Measurements from ENCODE around the gene ZNF681.

Gene ZNF681

GRCh38 chr19:23774106-23774505, 15.4 kb upstream of the ZNF681 start:
- no peaks in the 10 kb centered on the region for H3K27me3 ChIP-seq (ENCODE audit: insufficient read depth, insufficient read length)
- DNase-seq (ENCODE audit: low read depth, low spot score), result no peak
- no peaks in the 10 kb centered on the region for H3K36me3 ChIP-seq (ENCODE audit: insufficient read depth, insufficient read length, low read length)
- H3K9ac ChIP-seq (ENCODE audit: insufficient read length, low read depth), result no peak overlapping the region
- H3K4me1 ChIP-seq (ENCODE audit: insufficient read depth, insufficient read length), result no peaks in the 10 kb centered on the region
- TF ChIP-seq YY1 (IDR thresholded peaks at IDR 0.05; ENCODE audit: insufficient read depth, insufficient read length) (no peak), SUZ12 (IDR thresholded peaks at IDR 0.05; ENCODE audit: extremely low read depth, insufficient read depth, insufficient read length) (no peak)
- no peak overlapping the region for H3K4me3 ChIP-seq (ENCODE audit: insufficient read length, low read depth)
- H3K9me3 ChIP-seq (ENCODE audit: insufficient read depth, low read length), result no peaks in the 10 kb centered on the region; the same call in 1 of the 2 replicates

- Histone ChIP-seq H3K9me3 (ENCODE audit: insufficient read depth, low read length) (no peaks in the 10 kb centered on the region; the same call in 1 of the 2 replicates), H3K27me3 (ENCODE audit: insufficient read depth, insufficient read length) (no peaks in the 10 kb centered on the region), H3K36me3 (ENCODE audit: insufficient read depth, insufficient read length, low read length) (no peaks in the 10 kb centered on the region), H3K9ac (ENCODE audit: insufficient read length, low read depth) (no peak overlapping the region), H3K4me3 (ENCODE audit: insufficient read length, low read depth) (no peak overlapping the region), H3K4me1 (ENCODE audit: insufficient read depth, insufficient read length) (no peaks in the 10 kb centered on the region)
- no peak for DNase-seq (ENCODE audit: low read depth, low spot score)
- TF ChIP-seq SUZ12 (IDR thresholded peaks at IDR 0.05; ENCODE audit: extremely low read depth, insufficient read depth, insufficient read length), result no peak
- no peak for TF ChIP-seq YY1 (IDR thresholded peaks at IDR 0.05; ENCODE audit: insufficient read depth, insufficient read length)
- no peak for TF ChIP-seq ZNF274 (IDR thresholded peaks at IDR 0.05; ENCODE audit: low read depth, low read length)
These were observed 14.0 kb upstream of the ZNF681 start for GRCh38 chr19:23772675-23773063.

GRCh38 chr19:23771761-23772674, 13.3 kb upstream of the ZNF681 start:
- Histone ChIP-seq H3K9ac (ENCODE audit: insufficient read length, low read depth) (no peak overlapping the region), H3K4me3 (ENCODE audit: insufficient read length, low read depth) (no peak overlapping the region), H3K27me3 (ENCODE audit: insufficient read depth, insufficient read length) (no peaks in the 10 kb centered on the region), H3K36me3 (ENCODE audit: insufficient read depth, insufficient read length, low read length) (no peaks in the 10 kb centered on the region), H3K4me1 (ENCODE audit: insufficient read depth, insufficient read length) (no peaks in the 10 kb centered on the region), H3K9me3 (ENCODE audit: insufficient read depth, low read length) (no peaks in the 10 kb centered on the region; the same call in 1 of the 2 replicates)
- no peak for DNase-seq (ENCODE audit: low read depth, low spot score)
- no peak for TF ChIP-seq YY1 (IDR thresholded peaks at IDR 0.05; ENCODE audit: insufficient read depth, insufficient read length)
- no peak for TF ChIP-seq ZNF274 (IDR thresholded peaks at IDR 0.05; ENCODE audit: low read depth, low read length)
- TF ChIP-seq SUZ12 (IDR thresholded peaks at IDR 0.05; ENCODE audit: extremely low read depth, insufficient read depth, insufficient read length), result no peak

- H3K4me3 ChIP-seq (ENCODE audit: insufficient read length, low read depth), result no peak overlapping the region
- DNase-seq (ENCODE audit: low read depth, low spot score), result no peak
These were observed 12.6 kb upstream of the ZNF681 start for GRCh38 chr19:23771316-23771715.

GRCh38 chr19:23770672-23771250, 12.1 kb upstream of the ZNF681 start:
- Histone ChIP-seq H3K4me3 (ENCODE audit: insufficient read length, low read depth) (no peak overlapping the region), H3K9ac (ENCODE audit: insufficient read length, low read depth) (no peak overlapping the region), H3K27me3 (ENCODE audit: insufficient read depth, insufficient read length) (no peaks in the 10 kb centered on the region), H3K36me3 (ENCODE audit: insufficient read depth, insufficient read length, low read length) (no peaks in the 10 kb centered on the region), H3K4me1 (ENCODE audit: insufficient read depth, insufficient read length) (no peaks in the 10 kb centered on the region), H3K9me3 (ENCODE audit: insufficient read depth, low read length) (no peaks in the 10 kb centered on the region)
- no peak for DNase-seq (ENCODE audit: low read depth, low spot score)
- TF ChIP-seq ZNF274 (IDR thresholded peaks at IDR 0.05; ENCODE audit: low read depth, low read length) (no peak), SUZ12 (IDR thresholded peaks at IDR 0.05; ENCODE audit: extremely low read depth, insufficient read depth, insufficient read length) (no peak), YY1 (IDR thresholded peaks at IDR 0.05; ENCODE audit: insufficient read depth, insufficient read length) (no peak)

More at GRCh38 chr19:23771316-23771715, 12.6 kb upstream of the ZNF681 start:
- no peaks in the 10 kb centered on the region for H3K36me3 ChIP-seq (ENCODE audit: insufficient read depth, insufficient read length, low read length)
- TF ChIP-seq YY1 (IDR thresholded peaks at IDR 0.05; ENCODE audit: insufficient read depth, insufficient read length) (no peak), SUZ12 (IDR thresholded peaks at IDR 0.05; ENCODE audit: extremely low read depth, insufficient read depth, insufficient read length) (no peak), ZNF274 (IDR thresholded peaks at IDR 0.05; ENCODE audit: low read depth, low read length) (no peak)
- H3K4me1 ChIP-seq (ENCODE audit: insufficient read depth, insufficient read length), result no peaks in the 10 kb centered on the region
- no peak overlapping the region for H3K9ac ChIP-seq (ENCODE audit: insufficient read length, low read depth)
- H3K9me3 ChIP-seq (ENCODE audit: insufficient read depth, low read length), result no peaks in the 10 kb centered on the region
- no peaks in the 10 kb centered on the region for H3K27me3 ChIP-seq (ENCODE audit: insufficient read depth, insufficient read length)

- DNase-seq (ENCODE audit: low read depth, low spot score), result no peak
- no peaks in the 10 kb centered on the region for H3K4me1 ChIP-seq (ENCODE audit: insufficient read depth, insufficient read length)
- TF ChIP-seq SUZ12 (IDR thresholded peaks at IDR 0.05; ENCODE audit: extremely low read depth, insufficient read depth, insufficient read length) (no peak), YY1 (IDR thresholded peaks at IDR 0.05; ENCODE audit: insufficient read depth, insufficient read length) (no peak), ZNF274 (IDR thresholded peaks at IDR 0.05; ENCODE audit: low read depth, low read length) (no peak)
- H3K9ac ChIP-seq (ENCODE audit: insufficient read length, low read depth), result no peak overlapping the region
- H3K4me3 ChIP-seq (ENCODE audit: insufficient read length, low read depth), result no peak overlapping the region
- H3K9me3 ChIP-seq (ENCODE audit: insufficient read depth, low read length), result no peaks in the 10 kb centered on the region
- no peaks in the 10 kb centered on the region for H3K36me3 ChIP-seq (ENCODE audit: insufficient read depth, insufficient read length, low read length)
- H3K27me3 ChIP-seq (ENCODE audit: insufficient read depth, insufficient read length), result no peaks in the 10 kb centered on the region
These were observed 11.2 kb upstream of the ZNF681 start for GRCh38 chr19:23769691-23770468.

Data from NT2/D1 (cell line).